Upper lobe of right lung (tissue), 1 donor: Measurements from ENCODE around the gene ITGB8. TPM values are rescaled to one million over a fixed set of nuclear protein-coding genes. Genes with fewer than 3 reads are reported as not detected.

Experiments used
- ATAC-seq: fragments of 200-7000 bp; cut with Tn5 transposase; one replicate; pipeline ENCODE4 v1.9.1; 2020; ENCODE audit warnings: mild to moderate bottlenecking, moderate library complexity
- DNase-seq: peaks from one replicate; pipeline ENCODE4 v3.0.0-alpha.2; 2020
- H3K27ac ChIP-seq: fragments of 200-600 bp; one replicate; pipeline ENCODE4 v1.8.0; 2022
- H3K27me3 ChIP-seq: fragments of 200-600 bp; one replicate; pipeline ENCODE4 v1.8.0; 2022; ENCODE audit warnings: mild to moderate bottlenecking
- H3K36me3 ChIP-seq: fragments of 200-600 bp; one replicate; pipeline ENCODE4 v1.8.0; 2022
- H3K4me1 ChIP-seq: fragments of 200-600 bp; one replicate; pipeline ENCODE4 v1.8.0; 2022
- H3K4me3 ChIP-seq: fragments of 200-600 bp; one replicate; pipeline ENCODE4 v1.8.0; 2022; ENCODE audit warnings: mild to moderate bottlenecking
- H3K9me3 ChIP-seq: fragments of 200-600 bp; one replicate; pipeline ENCODE4 v1.8.0; 2022
- intact Hi-C: fragments of 100-400 bp; cut with DNase I; formaldehyde crosslinking; loops from one replicate; pipeline ENCODE4 v1.11.0; 2022
- total RNA-seq: library from RNA; stranded (reverse); fragmentation: NEBNext Ultra II Directional; extraction: Animal tissue kit (Norgen Biotek cat#: 25700); gene quantifications from one replicate; pipeline ENCODE4 v1.2.1, GENCODE V29; 2021
- TF ChIP-seq, protein P1 (sequence below): fragments of 200-600 bp; IDR thresholded peaks from one replicate; pipeline ENCODE4 v1.8.0; 2022; ENCODE audit warnings: antibody characterized with exemption
- donor health status: DM: no; HTN: yes; CAD: no; lungs with severe emphysema.

The ITGB8 gene
- total RNA-seq, 1 donor from 2014 or later, result 4.6 TPM

- no peak for ATAC-seq
- Histone ChIP-seq H3K9me3 (no peaks in the 10 kb centered on the region), H3K27me3 (no peaks in the 10 kb centered on the region), H3K4me3 (no peak overlapping the region), H3K27ac (no peak overlapping the region), H3K4me1 (no peaks in the 10 kb centered on the region), H3K36me3 (no peaks in the 10 kb centered on the region)
- DNase-seq, result no peak
- TF ChIP-seq, protein P1, sequence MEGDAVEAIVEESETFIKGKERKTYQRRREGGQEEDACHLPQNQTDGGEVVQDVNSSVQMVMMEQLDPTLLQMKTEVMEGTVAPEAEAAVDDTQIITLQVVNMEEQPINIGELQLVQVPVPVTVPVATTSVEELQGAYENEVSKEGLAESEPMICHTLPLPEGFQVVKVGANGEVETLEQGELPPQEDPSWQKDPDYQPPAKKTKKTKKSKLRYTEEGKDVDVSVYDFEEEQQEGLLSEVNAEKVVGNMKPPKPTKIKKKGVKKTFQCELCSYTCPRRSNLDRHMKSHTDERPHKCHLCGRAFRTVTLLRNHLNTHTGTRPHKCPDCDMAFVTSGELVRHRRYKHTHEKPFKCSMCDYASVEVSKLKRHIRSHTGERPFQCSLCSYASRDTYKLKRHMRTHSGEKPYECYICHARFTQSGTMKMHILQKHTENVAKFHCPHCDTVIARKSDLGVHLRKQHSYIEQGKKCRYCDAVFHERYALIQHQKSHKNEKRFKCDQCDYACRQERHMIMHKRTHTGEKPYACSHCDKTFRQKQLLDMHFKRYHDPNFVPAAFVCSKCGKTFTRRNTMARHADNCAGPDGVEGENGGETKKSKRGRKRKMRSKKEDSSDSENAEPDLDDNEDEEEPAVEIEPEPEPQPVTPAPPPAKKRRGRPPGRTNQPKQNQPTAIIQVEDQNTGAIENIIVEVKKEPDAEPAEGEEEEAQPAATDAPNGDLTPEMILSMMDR, result no peak
- intact Hi-C loops, result no loop called here
These were observed 123.5 kb downstream of the ITGB8 start for GRCh38 chr7:20454202-20454601.

- DNase-seq, result no peak
- H3K36me3 ChIP-seq, result no peaks in the 10 kb centered on the region
- no peaks in the 10 kb centered on the region for H3K27me3 ChIP-seq
- TF ChIP-seq, protein P1, result no peak
- no peak overlapping the region for H3K27ac ChIP-seq
- H3K4me3 ChIP-seq, result no peak overlapping the region
- ATAC-seq, result no peak
- no peaks in the 10 kb centered on the region for H3K4me1 ChIP-seq
- H3K9me3 ChIP-seq, result no peaks in the 10 kb centered on the region
- intact Hi-C loops, result no loop called here
These were observed 126.0 kb downstream of the ITGB8 start for GRCh38 chr7:20456701-20457100.

- Histone ChIP-seq H3K36me3 (no peaks in the 10 kb centered on the region), H3K9me3 (no peaks in the 10 kb centered on the region), H3K4me3 (no peak overlapping the region), H3K4me1 (no peaks in the 10 kb centered on the region), H3K27ac (no peak overlapping the region), H3K27me3 (no peaks in the 10 kb centered on the region)
- no peak for DNase-seq
- intact Hi-C loops, result no loop called here
- TF ChIP-seq, protein P1, result no peak
- ATAC-seq, result no peak
These were observed 127.8 kb downstream of the ITGB8 start for GRCh38 chr7:20458521-20458920.

DNA sequence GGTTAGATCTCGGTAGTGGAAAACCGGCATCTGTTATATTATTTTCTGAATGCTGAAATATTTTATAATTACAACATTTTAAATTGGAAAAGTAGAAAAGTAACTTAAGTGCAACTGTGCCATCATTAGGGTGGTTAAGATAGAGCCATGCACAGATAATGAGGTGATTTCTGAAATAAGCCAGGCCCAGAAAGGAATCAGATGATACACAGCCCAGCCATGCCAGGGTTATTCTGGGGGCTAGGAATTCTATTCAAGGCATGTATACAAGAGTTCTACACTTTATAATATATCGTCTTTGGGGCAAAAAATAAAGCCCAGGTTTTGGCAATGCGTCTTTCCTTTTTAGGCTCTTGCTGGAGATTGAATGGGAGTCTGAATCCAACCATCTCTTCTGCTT, 128.7 kb downstream of the ITGB8 start:
- ATAC-seq (no peak), DNase-seq (no peak)
- TF ChIP-seq, protein P1, result no peak
- H3K9me3 ChIP-seq, result no peaks in the 10 kb centered on the region
- no peaks in the 10 kb centered on the region for H3K36me3 ChIP-seq
- H3K4me1 ChIP-seq, result no peaks in the 10 kb centered on the region
- H3K4me3 ChIP-seq, result no peak overlapping the region
- intact Hi-C loops, result no loop called here
- H3K27me3 ChIP-seq, result no peaks in the 10 kb centered on the region
- no peak overlapping the region for H3K27ac ChIP-seq

DNA sequence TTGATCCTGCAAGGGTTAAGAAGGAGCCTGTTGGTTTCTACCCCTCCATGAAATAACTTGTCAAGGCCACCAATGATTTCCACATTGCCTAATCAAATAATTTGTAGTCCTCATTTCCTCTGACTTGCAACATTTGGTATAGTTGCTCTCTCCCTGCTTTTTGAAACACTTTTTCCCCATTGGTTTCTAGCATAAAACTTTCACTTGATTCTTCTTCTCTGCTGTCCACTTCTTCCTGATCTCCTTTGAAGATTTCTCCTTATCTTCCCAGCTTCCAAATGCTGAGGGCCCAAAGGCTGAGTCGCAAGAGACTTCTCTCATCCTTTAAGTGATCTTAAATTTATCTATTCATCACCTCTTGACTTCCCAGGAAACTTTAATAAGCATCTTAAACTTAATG, 134.2 kb downstream of the ITGB8 start:
- no peak overlapping the region for H3K27ac ChIP-seq
- DNase-seq (no peak), ATAC-seq (no peak)
- H3K9me3 ChIP-seq, result no peaks in the 10 kb centered on the region
- intact Hi-C loops, result no loop called here
- H3K4me1 ChIP-seq, result no peaks in the 10 kb centered on the region
- H3K27me3 ChIP-seq, result no peaks in the 10 kb centered on the region
- TF ChIP-seq, protein P1, result no peak
- no peaks in the 10 kb centered on the region for H3K36me3 ChIP-seq
- H3K4me3 ChIP-seq, result no peak overlapping the region

Other genes starting within 250 kb of the ITGB8 start
- 22.1 TPM for gene MACC1, start 113.5 kb upstream of the ITGB8 start, total RNA-seq